Mucosa of rectum (tissue), 2 donors: ENCODE data around the gene BAHCC1.

Experiments used
- H3K27ac ChIP-seq, 2 donors: one replicate each; pipeline ENCODE4 v1.7.0; 2013; ENCODE audit warnings: inconsistent platforms in 2 of 2, low read depth in 2 of 2, low read length in 2 of 2
- H3K27me3 ChIP-seq, 2 donors: one replicate each; pipeline ENCODE4 v1.7.0; 2013; ENCODE audit warnings: low read length in 2 of 2; ENCODE audit not compliant: control insufficient read depth in 2 of 2, insufficient read depth in 2 of 2
- H3K36me3 ChIP-seq, 2 donors: one replicate each; pipeline ENCODE4 v1.7.0; 2013; ENCODE audit warnings: low read length in 2 of 2; ENCODE audit not compliant: control insufficient read depth in 2 of 2, insufficient read depth in 2 of 2
- H3K4me1 ChIP-seq, 2 donors: one replicate each; pipeline ENCODE4 v1.7.0; 2013; ENCODE audit warnings: low read length in 2 of 2, mild to moderate bottlenecking in 1 of 2; ENCODE audit not compliant: control insufficient read depth in 2 of 2, insufficient read depth in 2 of 2
- H3K4me3 ChIP-seq, 2 donors: one replicate each; pipeline ENCODE4 v1.7.0; 2013; ENCODE audit warnings: low read length in 2 of 2
- H3K9ac ChIP-seq, 2 donors: one replicate each; pipeline ENCODE4 v1.7.0; 2013; ENCODE audit warnings: low read length in 2 of 2, low read depth in 1 of 2, mild to moderate bottlenecking in 1 of 2
- H3K9me3 ChIP-seq, 2 donors: one replicate each; pipeline ENCODE4 v1.7.0; 2013; ENCODE audit warnings: low read length in 2 of 2; ENCODE audit not compliant: control insufficient read depth in 2 of 2
- donor health status: healthy.
- donor health status: Normal muscosa, but diverticular disease.

Gene BAHCC1

GRCh38 chr17:81413497-81414135, 18.4 kb downstream of the BAHCC1 start:
- Histone ChIP-seq H3K4me3 (no peak overlapping the region), H3K4me1 (peaks cover 2 to 9% of the 10 kb centered on the region in 2 donors), H3K9ac (no peak overlapping the region), H3K27me3 (no peaks in the 10 kb centered on the region), H3K27ac (no peak overlapping the region), H3K9me3 (no peaks in the 10 kb centered on the region), H3K36me3 (no peaks in the 10 kb centered on the region)

GRCh38 chr17:81414756-81415516, 19.7 kb downstream of the BAHCC1 start:
- Histone ChIP-seq H3K9ac (no peak overlapping the region), H3K9me3 (no peaks in the 10 kb centered on the region), H3K27ac (no peak overlapping the region), H3K27me3 (no peaks in the 10 kb centered on the region), H3K4me3 (no peak overlapping the region), H3K4me1 (peaks cover 11 to 21% of the 10 kb centered on the region in 2 donors), H3K36me3 (no peaks in the 10 kb centered on the region)

- no peak overlapping the region for H3K4me3 ChIP-seq
- H3K36me3 ChIP-seq, result no peaks in the 10 kb centered on the region
- H3K4me1 ChIP-seq, result peaks cover 17 to 28% of the 10 kb centered on the region in 2 donors
- no peak overlapping the region for H3K9ac ChIP-seq
- no peaks in the 10 kb centered on the region for H3K27me3 ChIP-seq
- no peak overlapping the region for H3K27ac ChIP-seq
- H3K9me3 ChIP-seq, result no peaks in the 10 kb centered on the region
Observed at GRCh38 chr17:81415681-81416080, 20.4 kb downstream of the BAHCC1 start.

GRCh38 chr17:81416612-81417011, 21.4 kb downstream of the BAHCC1 start:
- Histone ChIP-seq H3K9ac (no peak overlapping the region), H3K27ac (peak overlapping the region in 1 of 2 donors; percentile 56), H3K4me1 (peaks cover 25 to 35% of the 10 kb centered on the region in 2 donors), H3K27me3 (no peaks in the 10 kb centered on the region), H3K36me3 (no peaks in the 10 kb centered on the region), H3K9me3 (no peaks in the 10 kb centered on the region), H3K4me3 (no peak overlapping the region)

- no peaks in the 10 kb centered on the region for H3K27me3 ChIP-seq
- H3K4me1 ChIP-seq, result peaks cover 25 to 36% of the 10 kb centered on the region in 2 donors
- no peaks in the 10 kb centered on the region for H3K36me3 ChIP-seq
- H3K4me3 ChIP-seq, result no peak overlapping the region
- H3K27ac ChIP-seq, result peak overlapping the region; percentile 56 to 76
- no peaks in the 10 kb centered on the region for H3K9me3 ChIP-seq
- no peak overlapping the region for H3K9ac ChIP-seq
Observed at GRCh38 chr17:81417049-81417878, 22.0 kb downstream of the BAHCC1 start.

- no peak overlapping the region for H3K9ac ChIP-seq
- H3K4me3 ChIP-seq, result no peak overlapping the region
- H3K4me1 ChIP-seq, result peaks cover 25 to 40% of the 10 kb centered on the region in 2 donors
Observed at GRCh38 chr17:81417879-81418709, 22.8 kb downstream of the BAHCC1 start.

GRCh38 chr17:81418710-81419318, 23.6 kb downstream of the BAHCC1 start:
- H3K4me1 ChIP-seq, result peaks cover 28 to 40% of the 10 kb centered on the region in 2 donors
- peak overlapping the region; percentile 71 to 76 for H3K27ac ChIP-seq
- H3K9ac ChIP-seq, result no peak overlapping the region
- no peaks in the 10 kb centered on the region for H3K27me3 ChIP-seq
- H3K36me3 ChIP-seq, result no peaks in the 10 kb centered on the region
- H3K9me3 ChIP-seq, result no peaks in the 10 kb centered on the region
- peak overlapping the region; percentile 28 to 52 for H3K4me3 ChIP-seq

More at GRCh38 chr17:81417879-81418709, 22.8 kb downstream of the BAHCC1 start:
- Histone ChIP-seq H3K9me3 (no peaks in the 10 kb centered on the region), H3K27ac (peak overlapping the region; percentile 71 to 76), H3K36me3 (no peaks in the 10 kb centered on the region), H3K27me3 (no peaks in the 10 kb centered on the region)

- no peaks in the 10 kb centered on the region for H3K27me3 ChIP-seq
- peaks cover 28 to 40% of the 10 kb centered on the region in 2 donors for H3K4me1 ChIP-seq
- peak overlapping the region; percentile 31 to 52 for H3K4me3 ChIP-seq
- peak overlapping the region; percentile 71 to 76 for H3K27ac ChIP-seq
- no peaks in the 10 kb centered on the region for H3K36me3 ChIP-seq
- no peaks in the 10 kb centered on the region for H3K9me3 ChIP-seq
- peak overlapping the region; percentile 24 to 61 for H3K9ac ChIP-seq
Observed at GRCh38 chr17:81419319-81419885, 24.1 kb downstream of the BAHCC1 start.
